ENCODE measurements around the gene LIFR.

Gene LIFR

DNA sequence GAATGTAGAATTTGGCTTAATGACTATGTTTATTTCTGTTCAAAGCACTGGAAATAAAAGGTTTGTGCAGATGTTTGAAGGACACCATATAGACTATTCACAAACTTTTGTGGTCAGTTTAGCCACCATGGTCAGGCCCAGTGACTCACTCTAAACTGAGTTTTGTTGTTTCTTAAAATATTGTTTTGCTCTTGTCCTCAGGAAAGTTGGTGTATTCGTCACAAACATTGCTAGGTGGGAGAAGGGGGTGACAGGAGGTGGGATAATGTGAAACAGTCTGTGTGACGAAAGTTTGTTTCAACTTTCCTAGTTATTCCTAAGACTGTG is 35.0 kb upstream of the LIFR start:
- DNase-seq (ENCODE audit: low read depth): peak; percentile 29
- no peak overlapping the region for H3K4me3 ChIP-seq (ENCODE audit: low read depth, low read length)
- TF ChIP-seq, protein P1, sequence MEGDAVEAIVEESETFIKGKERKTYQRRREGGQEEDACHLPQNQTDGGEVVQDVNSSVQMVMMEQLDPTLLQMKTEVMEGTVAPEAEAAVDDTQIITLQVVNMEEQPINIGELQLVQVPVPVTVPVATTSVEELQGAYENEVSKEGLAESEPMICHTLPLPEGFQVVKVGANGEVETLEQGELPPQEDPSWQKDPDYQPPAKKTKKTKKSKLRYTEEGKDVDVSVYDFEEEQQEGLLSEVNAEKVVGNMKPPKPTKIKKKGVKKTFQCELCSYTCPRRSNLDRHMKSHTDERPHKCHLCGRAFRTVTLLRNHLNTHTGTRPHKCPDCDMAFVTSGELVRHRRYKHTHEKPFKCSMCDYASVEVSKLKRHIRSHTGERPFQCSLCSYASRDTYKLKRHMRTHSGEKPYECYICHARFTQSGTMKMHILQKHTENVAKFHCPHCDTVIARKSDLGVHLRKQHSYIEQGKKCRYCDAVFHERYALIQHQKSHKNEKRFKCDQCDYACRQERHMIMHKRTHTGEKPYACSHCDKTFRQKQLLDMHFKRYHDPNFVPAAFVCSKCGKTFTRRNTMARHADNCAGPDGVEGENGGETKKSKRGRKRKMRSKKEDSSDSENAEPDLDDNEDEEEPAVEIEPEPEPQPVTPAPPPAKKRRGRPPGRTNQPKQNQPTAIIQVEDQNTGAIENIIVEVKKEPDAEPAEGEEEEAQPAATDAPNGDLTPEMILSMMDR (conservative IDR thresholded peaks at IDR 0.05; ENCODE audit: low read depth, low read length): no peak

DNA sequence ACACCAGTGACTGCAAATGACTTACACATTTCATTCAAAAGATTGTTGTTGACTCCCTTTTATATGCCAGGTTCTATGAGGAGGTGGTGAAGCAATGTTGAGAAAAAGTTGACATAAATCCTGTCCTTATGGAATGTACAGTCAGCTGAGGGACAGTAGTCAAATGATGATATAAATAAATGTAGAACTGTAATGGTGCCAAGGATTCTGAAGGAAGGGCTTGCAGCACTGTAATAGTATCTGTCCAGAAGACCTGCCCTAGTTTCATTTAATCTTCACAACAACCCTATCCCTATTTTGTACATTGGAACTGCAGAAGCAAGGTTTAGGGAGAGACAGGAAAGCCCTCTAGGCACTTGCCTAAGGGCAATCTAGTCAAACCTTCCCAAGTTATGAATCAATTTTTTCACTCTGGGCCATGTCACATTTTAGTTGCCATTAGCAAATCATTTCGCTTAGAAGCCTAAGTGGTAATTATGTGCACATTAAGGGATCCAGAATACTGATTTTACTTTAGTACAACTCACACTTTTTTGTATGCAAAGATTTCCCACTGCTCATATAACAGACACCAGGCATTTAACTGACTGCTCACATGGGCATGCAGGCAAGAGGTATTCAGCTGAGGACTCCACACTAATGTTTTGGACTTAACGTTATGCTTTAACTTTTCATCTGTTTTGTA is 34.5 kb upstream of the LIFR start:
- TF ChIP-seq, protein P1 (conservative IDR thresholded peaks at IDR 0.05; ENCODE audit: low read depth, low read length): no peak
- H3K4me3 ChIP-seq (ENCODE audit: low read depth, low read length): no peak overlapping the region
- DNase-seq (ENCODE audit: low read depth): no peak

DNA sequence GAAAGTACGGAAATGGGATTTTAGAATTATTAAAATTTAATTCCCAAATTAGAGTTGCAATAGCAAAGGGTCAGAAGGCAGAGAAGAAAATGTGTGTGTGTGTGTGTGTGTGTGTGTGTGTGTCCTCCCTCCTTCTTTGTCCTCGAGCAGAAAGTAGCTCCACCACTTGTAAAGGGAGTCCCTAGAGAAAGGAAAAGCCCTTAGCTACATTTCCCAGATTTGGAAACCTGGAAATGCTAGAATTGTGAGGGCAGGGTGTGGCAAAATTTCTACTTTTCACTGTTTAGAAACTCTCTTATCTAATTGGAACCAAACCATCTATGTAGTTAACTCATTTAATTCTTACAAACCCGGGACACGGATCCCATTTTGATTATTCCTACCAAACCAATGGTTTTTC is 33.2 kb upstream of the LIFR start:
- TF ChIP-seq, protein P1 (conservative IDR thresholded peaks at IDR 0.05; ENCODE audit: low read depth, low read length): no peak

DNA sequence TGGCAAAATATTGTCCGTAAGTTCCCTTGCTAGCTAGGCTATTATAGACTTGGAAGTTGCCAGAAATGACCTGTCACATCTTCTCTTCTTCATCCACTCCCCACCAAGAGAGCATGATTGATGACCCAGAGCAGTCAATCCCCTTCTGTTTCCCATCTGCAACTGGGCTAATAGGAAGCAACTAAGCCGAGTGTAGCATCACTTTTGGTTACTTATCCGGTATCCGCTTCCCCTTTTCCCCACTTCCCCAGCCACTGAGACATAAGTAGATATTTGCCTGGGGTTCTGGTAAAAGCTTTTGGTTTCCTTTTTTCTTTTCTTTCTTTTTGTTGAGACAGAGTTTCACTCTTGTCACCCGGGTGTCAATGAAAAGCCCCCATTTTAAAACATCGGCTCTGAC is 29.4 kb upstream of the LIFR start:
- no peak for DNase-seq (ENCODE audit: low read depth)
- TF ChIP-seq, protein P1 (conservative IDR thresholded peaks at IDR 0.05; ENCODE audit: low read depth, low read length): no peak
- H3K4me3 ChIP-seq (ENCODE audit: low read depth, low read length): no peak overlapping the region

More for the DNA sequence above, 33.2 kb upstream of the LIFR start:
- no peak for DNase-seq (ENCODE audit: low read depth)
- no peak overlapping the region for H3K4me3 ChIP-seq (ENCODE audit: low read depth, low read length)

DNA sequence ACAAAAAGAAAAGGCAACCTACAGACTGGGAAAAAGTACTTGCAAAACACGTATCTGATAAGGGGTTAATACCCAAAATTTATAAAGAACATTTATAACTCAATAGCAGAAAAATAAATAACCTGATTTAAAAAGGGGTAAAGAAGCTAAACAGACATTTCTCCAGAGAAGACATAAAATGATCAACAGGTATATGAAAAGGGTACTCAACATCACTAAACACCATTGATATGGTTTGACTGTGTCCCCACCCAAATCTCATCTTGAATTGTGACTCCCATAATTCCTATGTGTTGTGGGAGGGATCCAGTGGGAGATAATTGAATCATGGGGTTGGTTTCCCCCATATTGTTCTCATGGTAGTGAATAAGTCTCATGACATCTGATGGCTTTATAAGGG is 27.1 kb upstream of the LIFR start:
- TF ChIP-seq, protein P1 (conservative IDR thresholded peaks at IDR 0.05; ENCODE audit: low read depth, low read length): no peak
- DNase-seq (ENCODE audit: low read depth): no peak
- no peak overlapping the region for H3K4me3 ChIP-seq (ENCODE audit: low read depth, low read length)

DNA sequence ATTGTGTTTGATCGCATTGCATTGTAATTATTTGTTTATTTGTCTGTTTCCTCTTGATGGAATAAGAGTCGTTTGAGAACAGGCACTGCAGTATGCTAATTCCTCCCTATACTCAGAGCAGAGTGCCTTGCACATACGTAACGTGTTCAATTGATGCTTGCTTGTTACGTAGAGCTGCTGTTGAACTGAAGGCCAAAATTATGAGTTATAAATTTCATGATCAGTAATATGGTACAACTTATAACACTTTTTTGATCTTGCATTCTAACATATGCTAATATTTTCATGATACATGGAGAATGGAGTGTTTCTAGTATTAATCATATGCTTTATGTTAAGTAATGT is 26.5 kb upstream of the LIFR start:
- TF ChIP-seq, protein P1 (conservative IDR thresholded peaks at IDR 0.05; ENCODE audit: low read depth, low read length): no peak

DNA sequence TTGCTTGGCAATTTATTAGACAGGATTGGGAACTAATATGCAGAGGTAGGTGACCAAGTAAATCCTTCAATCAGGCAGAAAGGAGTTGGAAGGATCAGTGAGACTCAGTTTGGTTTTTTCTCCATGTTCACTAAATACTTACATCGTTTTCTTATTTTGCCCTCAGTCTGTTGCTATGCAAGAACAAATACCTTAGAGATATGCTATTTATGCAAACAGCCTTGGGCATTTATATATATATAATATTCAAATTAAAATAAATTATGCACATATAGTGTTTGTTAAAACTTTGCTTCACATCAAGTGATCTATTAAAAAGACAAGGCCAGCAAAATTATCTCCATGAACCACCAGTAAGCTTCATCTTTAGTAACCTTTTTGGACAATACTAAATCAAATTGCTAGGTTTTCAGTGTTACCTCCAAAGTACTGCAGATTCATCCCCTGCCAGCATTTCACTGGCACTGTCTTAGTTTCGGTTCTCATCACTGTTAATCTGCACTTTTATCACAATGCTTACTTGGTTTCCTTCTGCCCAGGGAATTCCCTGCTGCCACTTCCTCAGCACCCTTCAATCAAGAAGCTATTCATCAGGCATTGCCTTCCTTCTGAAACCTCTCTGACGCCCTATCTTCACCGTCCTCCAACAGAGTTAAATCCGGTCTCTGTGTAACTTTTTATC is 26.0 kb upstream of the LIFR start:
- TF ChIP-seq, protein P1 (conservative IDR thresholded peaks at IDR 0.05; ENCODE audit: low read depth, low read length): no peak
- no peak overlapping the region for H3K4me3 ChIP-seq (ENCODE audit: low read depth, low read length)
- DNase-seq (ENCODE audit: low read depth): no peak

More for the DNA sequence above, 26.5 kb upstream of the LIFR start:
- H3K4me3 ChIP-seq (ENCODE audit: low read depth, low read length): no peak overlapping the region
- DNase-seq (ENCODE audit: low read depth): no peak
